Measurements from ENCODE around the gene MARCHF3.

- TF ChIP-seq EZH2 (IDR thresholded peaks at IDR 0.05; ENCODE audit: insufficient read depth, low read length): no peak
- TF ChIP-seq CTCF (IDR thresholded peaks at IDR 0.05; ENCODE audit: insufficient read depth, low read depth, low read length): no peak
These were observed 178.8 kb downstream of the MARCHF3 start for GRCh38 chr5:126851501-126852011.
